DOHH2 (cell line): ENCODE data around the gene ANKRD39.

Experiments used
- H3F3A ChIP-seq: fragments of 200-600 bp; sonication (generic), shearing (Covaris generic); 2 replicates; pipeline ENCODE4 v1.6.0; 2016; ENCODE audit warnings: antibody characterized with exemption, mild to moderate bottlenecking; ENCODE audit not compliant: control insufficient read depth, insufficient read depth
- H3K27ac ChIP-seq: fragments of 200-600 bp; sonication (generic); 2 replicates; pipeline ENCODE4 v1.5.1; 2014; ENCODE audit warnings: low read depth, mild to moderate bottlenecking, low read length, moderate library complexity
- H3K27me3 ChIP-seq: fragments of 200-600 bp; sonication (generic); 2 replicates; pipeline ENCODE4 v1.6.1; 2014; ENCODE audit warnings: mild to moderate bottlenecking, low read length, mixed read lengths; ENCODE audit not compliant: control insufficient read depth
- H3K36me3 ChIP-seq: fragments of 200-600 bp; sonication (generic); 2 replicates; pipeline ENCODE4 v1.6.1; 2014; ENCODE audit warnings: mild to moderate bottlenecking, low read length, moderate library complexity, mixed read lengths; ENCODE audit not compliant: control insufficient read depth
- H3K4me1 ChIP-seq: fragments of 200-600 bp; sonication (generic); 2 replicates; pipeline ENCODE4 v1.6.1; 2014; ENCODE audit warnings: mild to moderate bottlenecking, low read length, mixed read lengths; ENCODE audit not compliant: control insufficient read depth
- H3K4me2 ChIP-seq: fragments of 200-600 bp; sonication (generic); 2 replicates; pipeline ENCODE4 v1.6.0; 2014; ENCODE audit warnings: mild to moderate bottlenecking, low read length, moderate library complexity
- H3K4me3 ChIP-seq: fragments of 200-600 bp; sonication (generic); 2 replicates; pipeline ENCODE4 v1.5.1; 2014; ENCODE audit warnings: mild to moderate bottlenecking, low read length, mixed read lengths
- H3K79me2 ChIP-seq: fragments of 200-600 bp; sonication (generic); 2 replicates; pipeline ENCODE4 v1.6.1; 2014; ENCODE audit warnings: mild to moderate bottlenecking, low read length, mixed read lengths; ENCODE audit not compliant: control insufficient read depth
- H3K9me2 ChIP-seq: fragments of 200-600 bp; sonication (generic); replicated peaks from 2 replicates; pipeline ENCODE4 v1.6.1; 2014; ENCODE audit warnings: mild to moderate bottlenecking, low read length, mixed read lengths; ENCODE audit not compliant: control insufficient read depth
- H3K9me3 ChIP-seq: fragments of 200-600 bp; sonication (generic); 2 replicates; pipeline ENCODE4 v1.6.1; 2014; ENCODE audit warnings: antibody characterized with exemption, low read length, mixed read lengths; ENCODE audit not compliant: control insufficient read depth, insufficient read depth
- H4K20me1 ChIP-seq: fragments of 200-600 bp; sonication (generic); 2 replicates; pipeline ENCODE4 v1.6.0; 2014; ENCODE audit warnings: low read depth, mild to moderate bottlenecking, antibody characterized with exemption, low read length, moderate library complexity; ENCODE audit not compliant: control insufficient read depth, insufficient read depth
- EZH2phosphoT487 ChIP-seq: fragments of 200-600 bp; sonication (generic); IDR thresholded peaks from 2 replicates; pipeline ENCODE4 v1.6.1; 2017; ENCODE audit warnings: borderline replicate concordance, mild to moderate bottlenecking, antibody characterized with exemption, low read length, moderate library complexity, mixed read lengths
- TF ChIP-seq, protein P1 (sequence below): fragments of 200-600 bp; sonication (generic); IDR thresholded peaks from one replicate; pipeline ENCODE4 v1.5.1; 2014; ENCODE audit warnings: antibody characterized with exemption, mild to moderate bottlenecking, low read depth, low read length; ENCODE audit not compliant: poor library complexity, severe bottlenecking

The ANKRD39 gene

DNA sequence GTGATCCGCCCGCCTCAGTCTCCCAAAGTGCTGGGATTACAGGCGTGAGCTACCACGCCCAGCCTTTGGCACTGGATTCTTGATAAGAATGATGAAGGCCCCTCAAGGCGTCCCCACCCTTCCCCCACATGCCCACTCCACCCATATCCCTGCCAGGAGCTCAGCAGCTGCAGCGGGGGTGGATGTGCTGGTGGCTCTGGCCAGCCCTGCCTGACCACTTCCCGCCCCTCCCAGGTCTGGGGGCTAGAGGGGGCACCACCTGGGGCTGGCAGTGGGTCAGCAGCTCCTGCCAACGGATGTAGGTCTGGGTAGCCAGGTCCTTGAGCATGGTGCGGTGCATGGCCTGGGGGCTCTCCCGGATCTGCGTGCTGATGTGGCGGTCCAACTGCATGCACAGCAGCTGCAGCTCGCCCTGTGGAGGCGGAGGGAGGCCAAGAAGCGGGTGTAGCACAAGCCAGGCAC, 19.8 kb upstream of the ANKRD39 start:
- Histone ChIP-seq H4K20me1 (no peaks in the 10 kb centered on the region), H3K9me3 (no peaks in the 10 kb centered on the region), H3K4me3 (no peak overlapping the region), H3K79me2 (no peaks in the 10 kb centered on the region), H3K4me2 (no peak overlapping the region), H3K4me1 (peaks cover 3% of the 10 kb centered on the region; the same call in 1 of the 2 replicates), H3K36me3 (no peaks in the 10 kb centered on the region), H3K9me2 (no peaks in the 10 kb centered on the region), H3K27ac (no peak overlapping the region), H3F3A (no peaks in the 10 kb centered on the region), H3K27me3 (peaks cover 36% of the 10 kb centered on the region)
- TF ChIP-seq EZH2phosphoT487 = no peak
- TF ChIP-seq, protein P1, sequence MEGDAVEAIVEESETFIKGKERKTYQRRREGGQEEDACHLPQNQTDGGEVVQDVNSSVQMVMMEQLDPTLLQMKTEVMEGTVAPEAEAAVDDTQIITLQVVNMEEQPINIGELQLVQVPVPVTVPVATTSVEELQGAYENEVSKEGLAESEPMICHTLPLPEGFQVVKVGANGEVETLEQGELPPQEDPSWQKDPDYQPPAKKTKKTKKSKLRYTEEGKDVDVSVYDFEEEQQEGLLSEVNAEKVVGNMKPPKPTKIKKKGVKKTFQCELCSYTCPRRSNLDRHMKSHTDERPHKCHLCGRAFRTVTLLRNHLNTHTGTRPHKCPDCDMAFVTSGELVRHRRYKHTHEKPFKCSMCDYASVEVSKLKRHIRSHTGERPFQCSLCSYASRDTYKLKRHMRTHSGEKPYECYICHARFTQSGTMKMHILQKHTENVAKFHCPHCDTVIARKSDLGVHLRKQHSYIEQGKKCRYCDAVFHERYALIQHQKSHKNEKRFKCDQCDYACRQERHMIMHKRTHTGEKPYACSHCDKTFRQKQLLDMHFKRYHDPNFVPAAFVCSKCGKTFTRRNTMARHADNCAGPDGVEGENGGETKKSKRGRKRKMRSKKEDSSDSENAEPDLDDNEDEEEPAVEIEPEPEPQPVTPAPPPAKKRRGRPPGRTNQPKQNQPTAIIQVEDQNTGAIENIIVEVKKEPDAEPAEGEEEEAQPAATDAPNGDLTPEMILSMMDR = no peak

DNA sequence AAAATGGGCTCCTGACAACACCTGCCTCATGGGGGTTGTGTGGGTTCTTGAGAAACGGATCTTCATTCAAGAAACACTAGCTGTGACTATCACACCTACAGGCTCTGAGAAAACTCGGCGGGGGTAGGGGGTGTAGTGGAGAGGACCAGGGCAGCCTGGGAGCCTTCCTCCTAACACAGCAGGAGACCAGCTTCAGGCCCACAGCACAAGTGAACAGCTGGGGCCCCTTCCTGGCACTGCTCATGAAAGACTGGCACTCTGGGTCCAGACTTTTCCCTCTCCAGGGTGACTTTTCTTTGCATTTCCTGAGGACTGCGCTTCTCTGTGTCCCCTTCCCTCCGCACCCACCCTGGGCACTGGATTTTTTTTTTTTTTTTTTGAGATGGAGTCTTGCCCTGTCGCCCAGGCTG, 19.2 kb upstream of the ANKRD39 start:
- no peaks in the 10 kb centered on the region for H3K9me2 ChIP-seq
- H4K20me1 ChIP-seq = no peaks in the 10 kb centered on the region
- no peak for TF ChIP-seq EZH2phosphoT487
- TF ChIP-seq, protein P1 = no peak
- no peaks in the 10 kb centered on the region for H3F3A ChIP-seq
- H3K4me3 ChIP-seq = no peak overlapping the region
- no peaks in the 10 kb centered on the region for H3K9me3 ChIP-seq
- no peak overlapping the region for H3K27ac ChIP-seq
- H3K79me2 ChIP-seq = no peaks in the 10 kb centered on the region
- no peak overlapping the region for H3K4me2 ChIP-seq
- peaks cover 42% of the 10 kb centered on the region for H3K27me3 ChIP-seq
- H3K36me3 ChIP-seq = no peaks in the 10 kb centered on the region
- peaks cover 3% of the 10 kb centered on the region; the same call in 1 of the 2 replicates for H3K4me1 ChIP-seq

DNA sequence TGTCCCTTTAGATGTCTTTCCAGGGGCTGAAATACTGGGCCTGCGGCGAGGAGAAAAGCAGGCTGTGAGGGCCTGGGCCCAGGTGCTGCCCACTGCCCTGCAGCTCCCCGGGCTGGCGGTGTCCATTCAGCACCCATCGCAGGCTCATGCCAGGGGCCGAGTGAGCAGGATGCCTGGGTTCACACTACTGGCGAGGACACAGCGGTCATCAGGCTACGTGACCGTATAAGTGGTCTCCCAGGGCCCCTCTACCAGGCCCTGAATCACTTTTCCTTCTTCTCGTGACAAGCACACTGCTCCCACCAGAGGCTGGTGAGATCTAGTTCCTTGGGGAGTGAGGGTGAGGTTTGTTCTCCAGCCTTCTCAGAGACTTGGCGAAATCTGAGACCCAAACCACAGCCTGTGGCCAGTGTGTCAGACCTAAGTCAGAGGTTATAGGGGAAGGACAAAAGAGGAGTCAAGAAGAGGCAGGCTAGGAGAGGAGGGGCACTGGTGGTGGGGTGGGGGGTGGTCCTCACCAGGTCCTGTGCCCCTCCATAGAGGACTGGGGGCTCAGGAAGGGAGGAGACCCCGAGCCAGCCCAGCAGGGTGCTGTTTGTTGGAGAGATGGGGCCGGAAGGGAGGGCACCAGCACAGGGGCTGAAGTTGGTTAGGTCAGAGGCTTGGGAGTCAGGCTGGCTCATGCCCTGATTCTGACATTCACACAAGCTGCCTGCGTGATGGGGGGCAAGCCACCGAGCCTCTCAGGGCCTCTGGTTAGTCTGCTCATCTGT, 18.6 kb upstream of the ANKRD39 start:
- H3K36me3 ChIP-seq = no peaks in the 10 kb centered on the region
- H3K4me1 ChIP-seq = peaks cover 3% of the 10 kb centered on the region; the same call in 1 of the 2 replicates
- H3K9me2 ChIP-seq = no peaks in the 10 kb centered on the region
- no peaks in the 10 kb centered on the region for H3K9me3 ChIP-seq
- H3K27me3 ChIP-seq = peaks cover 43% of the 10 kb centered on the region
- H3K27ac ChIP-seq = no peak overlapping the region
- TF ChIP-seq EZH2phosphoT487 = no peak
- TF ChIP-seq, protein P1 = no peak
- no peaks in the 10 kb centered on the region for H3K79me2 ChIP-seq
- H3K4me2 ChIP-seq = no peak overlapping the region
- H3F3A ChIP-seq = no peaks in the 10 kb centered on the region
- no peaks in the 10 kb centered on the region for H4K20me1 ChIP-seq
- H3K4me3 ChIP-seq = no peak overlapping the region
